GM18508 (cell line): ENCODE data around the gene SCML1.

Source experiments
- ATAC-seq: cut with Tn5 transposase; IDR thresholded peaks from one replicate; pipeline ENCODE4 v1.9.1; 2021; ENCODE audit warnings: moderate number of reproducible peaks; ENCODE audit not compliant: insufficient read depth, unreplicated experiment

SCML1 gene

DNA sequence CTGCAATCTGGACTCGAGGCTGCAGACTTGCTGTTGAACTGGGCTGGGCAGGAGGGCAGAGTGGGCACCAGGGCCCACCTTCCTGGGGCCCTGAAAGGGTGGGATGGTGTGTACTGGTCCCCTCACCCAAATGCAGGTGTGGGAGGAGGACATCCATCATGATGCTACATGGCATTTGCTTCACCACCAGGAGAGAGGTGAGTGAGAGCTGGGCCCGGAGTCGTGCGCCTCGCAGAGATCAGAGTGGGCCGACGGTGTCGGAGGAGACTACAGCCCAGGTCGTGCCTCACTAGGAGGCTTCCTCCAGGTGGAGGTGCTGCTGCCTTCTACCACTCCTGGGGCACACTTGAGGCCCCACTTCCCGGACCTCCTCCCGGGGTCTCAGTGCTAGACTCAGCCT, 50.3 kb downstream of the SCML1 start:
- no peak for ATAC-seq

DNA sequence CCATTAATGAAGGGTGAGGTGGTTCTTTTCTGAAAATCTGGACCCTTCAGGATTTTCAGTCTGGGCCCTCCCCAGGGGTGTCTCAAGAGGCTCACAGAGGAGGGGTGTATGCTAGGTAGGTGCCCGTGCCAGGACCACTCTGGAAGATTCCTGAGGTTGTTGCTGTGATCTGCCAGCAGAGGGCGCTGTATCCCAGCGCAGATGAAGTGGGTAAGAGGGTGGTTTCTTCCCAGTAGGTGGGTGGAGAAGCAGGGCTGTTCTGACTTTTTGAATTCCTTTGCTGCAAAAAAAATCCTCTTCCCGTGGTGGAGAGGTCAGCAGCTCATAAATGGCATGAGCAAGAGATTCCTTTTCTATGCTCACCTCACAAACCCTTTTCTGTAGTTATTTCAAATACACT, 51.1 kb downstream of the SCML1 start:
- no peak for ATAC-seq

DNA sequence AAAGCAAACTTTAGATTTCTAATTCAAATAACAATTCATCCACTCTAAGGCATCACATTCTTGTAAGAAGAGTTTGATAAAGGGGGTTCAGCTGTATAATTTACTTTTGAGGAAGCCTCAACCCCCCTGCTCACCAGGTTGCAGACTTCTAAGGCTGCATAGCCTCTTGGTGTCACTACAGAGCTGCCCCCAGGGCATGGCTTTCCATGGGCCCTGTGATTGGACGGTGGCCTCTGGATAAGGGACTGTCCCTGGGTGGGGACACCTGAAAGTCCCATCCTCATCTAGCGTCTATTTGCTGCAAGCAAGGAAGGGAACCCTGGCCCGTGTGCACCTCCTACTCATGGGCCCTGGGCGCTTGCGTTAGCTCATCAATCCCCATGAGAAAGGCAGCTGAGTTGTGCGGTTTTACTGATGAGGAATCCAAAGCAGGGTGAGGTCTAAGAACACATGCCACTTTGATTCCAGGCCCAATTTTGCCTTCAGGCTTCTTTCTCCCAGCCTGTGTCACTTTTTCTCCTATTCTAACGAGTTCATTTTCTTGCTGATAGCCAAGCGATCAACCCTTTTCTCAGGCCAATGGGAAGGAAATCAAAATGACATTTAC, 51.8 kb downstream of the SCML1 start:
- no peak for ATAC-seq

DNA sequence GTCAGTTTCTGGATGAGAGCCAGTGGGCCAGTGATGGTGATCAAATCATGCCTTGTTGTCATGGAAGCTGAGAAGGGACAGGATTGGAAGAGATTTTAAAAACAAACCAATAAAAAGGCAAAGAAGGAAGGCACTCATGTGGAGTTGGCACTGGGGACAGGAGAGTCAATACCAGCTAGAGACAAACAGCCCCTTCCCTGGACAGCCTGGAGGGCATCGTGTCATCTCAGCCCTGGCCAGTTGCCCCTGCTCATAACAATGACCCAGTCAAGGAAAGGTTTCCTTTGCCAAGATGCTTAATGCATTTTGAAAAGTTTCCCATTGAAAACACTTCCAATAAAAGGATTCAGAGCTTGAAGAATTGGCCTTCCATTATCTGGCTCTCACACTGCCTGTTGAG, 55.5 kb downstream of the SCML1 start:
- ATAC-seq = no peak

DNA sequence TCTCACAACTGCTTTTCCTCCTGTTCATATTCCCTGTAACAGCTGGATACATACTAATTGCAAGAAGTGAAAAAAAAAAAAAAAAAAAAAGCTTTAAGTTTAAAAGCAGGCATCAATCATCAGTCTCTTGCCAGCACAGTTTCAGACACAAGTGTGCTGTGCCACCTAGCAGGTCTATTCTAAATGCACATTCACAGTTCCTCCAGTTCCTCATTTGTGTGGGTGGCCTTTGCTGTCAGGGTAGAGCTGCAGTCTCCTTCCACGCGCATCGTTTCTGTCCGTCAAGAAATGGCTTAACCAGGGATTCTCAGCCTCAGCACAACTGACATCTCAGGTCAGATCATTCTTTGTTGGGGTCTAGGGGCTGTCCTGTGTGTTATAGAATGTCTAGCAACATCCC, 61.6 kb downstream of the SCML1 start:
- ATAC-seq = no peak

DNA sequence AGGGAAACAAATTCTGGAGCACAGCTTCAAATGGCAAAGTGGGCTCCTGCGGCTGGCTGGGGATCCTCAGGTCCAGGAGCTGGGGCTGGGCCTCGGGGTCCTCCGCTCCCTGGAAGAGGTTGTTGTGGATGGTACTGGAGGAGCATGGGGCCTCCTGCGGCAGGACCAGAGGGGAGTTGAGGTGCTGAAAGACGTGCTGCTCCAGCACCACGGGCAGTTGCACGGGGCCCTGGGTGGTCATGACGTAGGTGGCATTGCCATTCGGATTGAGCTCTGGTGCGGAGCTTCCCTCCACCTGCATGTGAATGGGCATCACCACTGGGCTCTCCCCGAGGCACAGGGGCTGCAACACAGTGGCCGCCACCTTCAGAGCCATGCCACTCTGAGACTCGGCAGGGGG, 64.1 kb downstream of the SCML1 start:
- no peak for ATAC-seq

DNA sequence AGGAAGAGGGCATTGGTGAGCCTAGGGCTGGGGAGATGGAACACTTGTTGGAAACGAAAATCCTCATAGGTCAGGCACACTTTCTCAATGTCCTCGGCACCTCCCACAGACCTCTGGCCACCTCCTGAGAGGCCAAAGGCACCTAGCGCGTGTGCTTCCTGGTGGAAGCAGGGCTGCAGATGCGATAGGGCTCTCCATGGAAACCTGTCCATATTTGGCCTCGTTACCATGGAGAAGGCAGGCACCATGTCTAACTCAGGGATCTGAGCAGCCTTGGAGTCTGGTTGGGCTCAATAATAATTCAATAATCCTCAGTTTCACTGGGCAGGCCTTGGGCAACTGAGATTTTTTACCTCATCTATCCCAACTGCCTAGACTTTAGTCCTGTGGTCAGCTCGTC, 65.5 kb downstream of the SCML1 start:
- ATAC-seq = no peak

DNA sequence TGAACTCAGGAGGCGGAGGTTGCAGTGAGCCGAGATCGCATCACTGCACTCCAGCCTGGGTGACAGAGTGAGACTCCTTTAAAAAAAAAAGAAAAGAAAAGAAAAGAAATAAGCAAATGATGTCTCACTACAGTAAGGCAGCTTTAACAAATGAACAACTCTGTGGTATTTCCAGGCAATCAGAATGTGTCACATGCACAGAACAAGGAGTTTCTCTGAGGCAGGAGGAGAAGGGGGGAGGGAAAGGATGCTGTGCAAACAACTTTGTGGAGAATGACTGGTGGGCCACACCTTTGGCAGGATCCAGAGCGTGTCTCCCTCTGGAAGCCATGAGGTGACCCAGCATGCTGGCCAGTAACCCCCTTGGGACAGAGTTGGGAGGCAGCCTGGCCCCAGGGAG, 66.2 kb downstream of the SCML1 start:
- no peak for ATAC-seq
